ENCODE data around the gene COL5A2. TPM values are rescaled to one million over a fixed set of nuclear protein-coding genes. Genes with fewer than 3 reads are reported as not detected.

Gene COL5A2
- total RNA-seq, 1 donor from 2014 or later: 607 TPM

DNA sequence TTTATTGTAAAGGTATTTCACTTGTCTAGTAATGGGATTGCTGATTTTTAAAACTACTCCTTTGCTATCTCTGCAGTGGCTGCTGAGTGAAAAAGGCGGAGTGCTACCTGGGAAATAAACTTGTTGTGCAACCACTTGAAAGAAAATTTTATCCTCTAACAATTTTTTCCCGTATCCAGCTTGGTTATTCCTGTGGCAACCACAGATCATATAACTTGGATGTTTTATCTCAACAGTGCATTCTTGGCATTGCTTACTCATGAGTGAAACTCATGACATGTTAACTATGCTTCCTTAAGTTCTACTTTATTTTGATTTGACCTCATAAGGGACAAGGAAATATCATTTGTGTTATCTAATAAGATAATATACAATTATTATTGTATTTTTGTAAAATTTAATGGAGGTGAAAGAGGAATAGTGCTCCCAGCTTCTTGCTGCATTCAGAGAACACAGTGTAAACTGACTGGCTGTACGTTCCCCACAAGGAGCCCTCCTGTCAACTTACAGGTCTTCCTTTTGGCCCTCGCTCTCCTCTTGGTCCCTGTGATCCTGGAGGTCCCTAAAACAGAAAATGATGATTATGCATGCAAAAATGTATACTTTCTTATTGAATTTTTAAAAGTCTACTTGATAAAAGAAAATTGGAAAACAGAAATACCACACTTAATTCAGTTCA lies 82.7 kb downstream of the COL5A2 start:
- no peak for DNase-seq

DNA sequence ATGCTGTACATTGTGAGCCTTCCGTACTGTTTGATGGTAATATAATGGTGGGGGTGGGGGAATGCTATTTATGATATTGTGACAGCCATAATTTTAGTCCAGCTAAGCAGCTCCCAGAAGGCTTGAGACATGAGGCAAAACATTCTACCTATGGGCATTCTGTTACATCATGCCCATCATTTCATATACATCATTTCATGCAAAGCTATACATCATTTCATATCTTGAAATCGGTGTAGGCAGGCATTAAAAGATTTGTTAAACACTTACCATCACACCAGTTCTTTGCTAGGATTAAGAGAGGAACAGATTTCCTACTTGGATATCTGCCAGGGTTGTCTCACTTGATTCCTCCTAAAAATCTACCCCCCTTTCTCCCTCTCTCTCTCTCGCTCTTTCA lies 84.5 kb downstream of the COL5A2 start:
- no peak for DNase-seq

DNA sequence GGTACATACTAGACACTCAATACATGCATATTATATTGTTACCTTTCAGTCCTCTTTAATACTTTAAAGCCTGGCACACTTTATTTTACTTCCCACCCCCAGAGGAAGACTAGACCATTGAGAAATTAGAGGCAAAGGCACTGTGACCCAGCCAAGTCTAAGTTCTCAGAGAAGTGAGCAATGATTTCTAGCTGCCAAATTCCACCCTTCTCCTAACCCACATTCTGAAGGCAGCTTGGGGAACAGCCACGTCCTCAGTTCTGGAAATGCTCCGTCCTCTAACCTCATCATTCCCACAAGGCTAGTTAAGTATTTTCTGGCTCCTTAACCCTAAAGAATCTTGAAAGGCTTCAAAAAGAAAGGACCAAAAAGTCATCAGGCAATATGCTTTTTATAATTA lies 86.6 kb downstream of the COL5A2 start:
- peak; percentile 32 for DNase-seq

DNA sequence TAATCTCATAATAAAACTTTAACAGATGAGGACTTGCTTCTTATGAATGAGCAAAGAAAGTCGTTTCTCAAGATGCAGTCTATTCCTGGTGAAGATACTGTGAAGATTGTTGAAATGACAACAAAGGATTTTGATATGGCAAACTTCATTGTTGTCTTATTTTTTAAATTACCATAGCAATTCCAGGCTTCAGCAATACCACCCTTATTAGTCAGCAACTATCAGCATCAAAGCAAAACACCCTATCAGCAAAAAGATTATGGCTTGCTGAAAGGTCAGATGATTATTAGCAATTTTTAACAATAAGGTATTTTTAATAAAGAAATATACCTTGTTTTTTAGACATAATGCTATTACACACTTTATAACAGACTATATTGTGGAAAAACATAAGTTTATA lies 88.3 kb downstream of the COL5A2 start:
- DNase-seq: no peak

DNA sequence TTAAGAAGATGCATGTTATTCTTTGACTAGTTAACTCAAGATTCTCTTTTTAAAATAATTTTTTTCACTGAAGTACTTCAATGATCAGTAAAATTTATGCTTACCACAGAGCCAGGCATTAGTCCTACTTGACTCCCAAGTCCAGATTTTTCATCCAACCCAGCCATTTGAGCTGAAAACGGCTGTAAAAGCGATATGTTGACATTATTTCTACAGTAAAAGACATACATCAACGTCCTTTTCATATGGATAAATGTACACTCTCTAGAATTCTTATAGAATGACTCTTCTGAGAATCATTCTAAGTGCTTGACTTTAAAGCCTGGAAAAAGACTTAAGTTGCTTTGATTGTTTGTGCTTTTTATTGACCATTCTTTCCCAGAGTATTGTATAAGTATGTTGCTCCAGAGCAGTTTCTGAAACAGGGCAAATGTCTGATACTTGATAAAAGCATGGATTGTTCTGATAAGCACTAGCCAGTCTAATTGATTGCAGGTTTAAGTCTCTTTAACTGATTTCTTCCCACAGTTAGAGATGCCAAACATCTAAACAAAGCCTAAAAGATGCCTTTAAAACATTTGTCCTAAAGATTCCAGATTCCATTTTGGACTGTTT lies 90.9 kb downstream of the COL5A2 start:
- DNase-seq: no peak

DNA sequence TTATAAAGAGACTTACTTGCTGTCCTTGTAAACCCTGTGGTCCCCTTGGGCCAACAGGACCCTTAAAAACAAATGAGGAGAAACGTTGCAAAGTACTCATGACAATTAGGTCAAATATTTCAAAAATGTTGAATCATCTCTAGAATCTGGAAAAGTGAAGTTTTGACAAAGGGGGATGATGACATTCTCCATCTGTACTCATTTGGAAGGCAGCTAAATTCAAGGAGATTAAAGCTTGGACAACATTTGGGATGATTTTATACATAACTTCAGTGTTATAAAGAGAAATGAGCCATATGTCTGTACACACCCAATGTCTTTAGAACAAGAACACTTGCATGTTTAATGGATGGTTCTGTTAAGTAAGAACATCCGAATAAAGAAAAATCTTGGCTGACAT lies 92.9 kb downstream of the COL5A2 start:
- DNase-seq: peak; percentile 58

DNA sequence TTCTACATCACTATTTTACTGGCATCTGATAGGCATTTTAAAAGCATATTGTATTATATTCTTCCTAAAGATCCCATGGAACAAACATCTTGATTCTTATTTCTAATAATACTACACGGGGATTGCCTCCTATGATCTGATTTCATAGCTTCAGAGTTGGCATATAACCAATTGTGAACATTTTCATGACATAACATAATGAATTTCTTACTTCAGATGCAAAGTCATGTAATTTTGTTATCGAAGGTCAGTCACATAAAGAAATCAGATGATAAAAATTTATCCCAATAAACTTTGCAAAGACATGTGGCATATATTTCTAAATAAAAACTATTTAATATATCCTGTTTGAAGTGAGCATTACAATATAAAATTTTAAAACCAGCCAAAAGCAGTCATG lies 93.3 kb downstream of the COL5A2 start:
- peak; percentile 41 for DNase-seq

DNA sequence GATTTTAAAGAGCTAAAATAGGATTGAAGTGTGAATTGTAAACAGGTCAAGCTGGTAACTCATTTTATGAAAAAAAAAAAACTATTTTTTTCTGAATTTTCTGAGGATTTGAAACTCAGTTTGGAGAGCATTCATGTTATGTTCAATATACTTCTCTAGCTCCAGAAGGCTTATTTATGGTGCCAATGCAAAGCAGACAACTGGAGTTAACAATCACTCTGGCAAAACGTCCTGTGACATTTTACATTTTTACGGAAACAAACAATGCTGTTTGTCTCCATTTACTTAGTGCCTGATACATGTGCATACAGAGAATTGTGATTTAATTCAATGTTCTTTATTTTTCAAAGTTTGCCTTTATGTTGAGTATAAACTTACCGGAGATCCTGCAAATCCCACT lies 96.0 kb downstream of the COL5A2 start:
- no peak for DNase-seq

DNA sequence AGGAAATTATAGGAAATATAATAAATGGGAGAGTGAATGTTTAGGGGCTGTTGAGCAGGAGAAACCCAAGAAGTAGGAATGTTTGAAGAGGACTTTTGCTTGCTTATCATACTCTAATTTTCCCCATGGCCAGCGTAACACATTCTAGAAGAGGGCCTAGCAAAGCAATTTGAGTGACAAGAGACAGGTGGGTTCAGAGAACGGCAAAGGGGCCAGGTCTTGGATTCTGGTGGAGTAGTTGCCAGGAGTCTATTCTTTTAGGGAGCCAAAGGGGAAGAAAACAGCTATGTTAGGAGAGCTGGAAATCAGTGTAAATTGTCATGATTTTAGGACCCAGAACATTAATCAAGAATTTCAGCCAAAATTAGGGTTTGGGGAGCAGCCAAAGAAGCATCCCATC lies 96.5 kb downstream of the COL5A2 start:
- DNase-seq: peak; percentile 86

DNA sequence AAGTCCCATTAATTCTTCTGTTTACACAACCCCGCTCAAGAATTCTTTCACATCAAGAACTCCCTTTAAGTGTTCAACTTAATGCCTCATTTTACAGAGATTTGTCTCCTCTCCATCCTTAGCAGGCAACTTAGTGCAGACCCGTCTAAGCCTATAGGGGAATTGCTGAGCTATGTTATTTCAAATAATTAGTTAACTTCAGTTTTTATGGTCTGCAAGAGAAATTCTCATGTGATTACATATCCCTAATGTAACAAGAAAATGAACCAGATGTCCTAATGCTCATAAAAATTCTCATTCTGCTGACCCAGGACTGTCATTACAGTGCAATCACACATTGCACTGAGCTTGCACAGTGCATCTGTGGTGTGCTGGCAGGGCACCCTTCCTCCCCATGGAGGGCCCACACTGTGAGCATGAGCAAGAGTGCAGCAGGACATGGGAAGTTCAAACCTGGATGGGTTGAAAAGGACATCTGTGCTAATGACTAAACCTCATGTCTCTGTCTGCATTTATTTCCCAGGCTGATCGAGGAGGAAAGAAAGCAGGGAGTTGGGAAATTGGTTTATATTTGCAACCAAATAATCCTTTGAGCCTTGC lies 97.1 kb downstream of the COL5A2 start:
- peak; percentile 68 for DNase-seq

DNA sequence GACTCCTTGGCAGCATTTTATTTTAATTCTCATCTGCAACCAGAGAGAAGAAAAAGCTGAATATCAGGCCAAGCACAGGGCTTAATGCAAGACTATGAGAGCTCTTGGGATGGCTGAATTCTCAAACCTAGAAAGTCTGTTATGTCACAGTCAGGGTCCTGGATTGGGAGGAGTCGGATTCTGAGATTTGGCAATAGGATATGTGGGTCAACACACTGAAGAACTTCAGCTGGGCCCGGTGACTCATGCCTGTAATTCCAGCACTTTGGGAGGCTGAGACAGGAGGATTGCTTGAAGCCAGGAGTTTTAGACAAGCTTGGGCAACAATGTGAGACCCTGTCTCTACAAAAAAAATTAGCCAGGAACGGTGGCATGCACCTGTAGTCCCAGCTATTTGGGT lies 103.0 kb downstream of the COL5A2 start:
- no peak for DNase-seq

DNA sequence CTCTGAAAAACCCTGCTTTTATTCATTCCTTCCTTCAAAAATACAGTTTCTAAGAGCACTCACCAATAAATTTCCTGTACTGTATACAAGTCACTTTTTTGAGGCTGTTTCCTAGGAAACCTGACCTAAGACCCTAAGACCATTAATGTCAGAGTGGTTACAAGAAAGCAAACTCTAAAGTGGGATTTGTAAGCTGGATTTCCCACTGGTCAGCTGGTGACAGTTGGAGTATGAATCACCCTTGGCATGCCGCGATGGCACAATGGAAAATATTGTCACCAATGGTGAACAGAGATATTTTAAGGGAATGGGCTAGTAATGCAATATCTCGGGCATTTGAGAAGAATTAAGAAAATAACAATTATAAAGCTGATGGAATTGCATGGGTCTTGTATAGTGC lies 103.4 kb downstream of the COL5A2 start:
- no peak for DNase-seq

DNA sequence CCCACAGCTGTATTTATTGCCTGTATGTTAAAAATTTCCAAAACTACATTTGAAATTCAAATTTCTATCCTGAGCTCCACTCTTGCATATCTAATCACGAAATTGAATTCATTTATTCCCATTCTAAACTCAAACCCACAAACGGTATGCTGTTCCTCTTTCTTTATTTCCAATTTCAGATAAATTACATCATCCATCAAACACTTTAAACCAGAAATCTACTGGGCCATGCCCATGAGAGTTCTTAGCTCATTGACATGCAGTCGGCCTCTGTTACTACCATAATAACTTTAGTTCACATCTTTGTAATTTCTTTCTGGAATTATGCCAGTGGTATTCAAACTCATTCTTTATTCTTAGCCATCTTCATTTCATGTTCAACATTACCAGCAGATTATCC lies 105.1 kb downstream of the COL5A2 start:
- no peak for DNase-seq

DNA sequence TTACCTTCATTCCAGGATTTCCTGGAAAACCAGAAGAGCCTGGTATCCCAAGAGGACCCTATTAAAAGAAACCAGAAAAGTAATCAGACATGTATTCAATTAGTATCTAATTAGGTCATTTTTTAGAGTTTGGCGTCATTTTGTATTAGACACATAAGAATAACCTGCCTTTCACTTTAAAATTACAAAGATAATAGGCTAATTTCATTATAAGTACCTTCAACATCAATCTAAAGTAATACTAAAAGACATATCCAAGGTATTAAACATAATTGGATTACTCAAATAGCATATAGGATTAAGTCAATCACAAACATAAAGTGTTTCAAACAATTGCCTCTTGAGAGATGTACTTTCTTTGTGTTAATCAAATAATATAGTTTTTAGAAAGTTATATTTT lies 107.5 kb downstream of the COL5A2 start:
- DNase-seq: no peak

DNA sequence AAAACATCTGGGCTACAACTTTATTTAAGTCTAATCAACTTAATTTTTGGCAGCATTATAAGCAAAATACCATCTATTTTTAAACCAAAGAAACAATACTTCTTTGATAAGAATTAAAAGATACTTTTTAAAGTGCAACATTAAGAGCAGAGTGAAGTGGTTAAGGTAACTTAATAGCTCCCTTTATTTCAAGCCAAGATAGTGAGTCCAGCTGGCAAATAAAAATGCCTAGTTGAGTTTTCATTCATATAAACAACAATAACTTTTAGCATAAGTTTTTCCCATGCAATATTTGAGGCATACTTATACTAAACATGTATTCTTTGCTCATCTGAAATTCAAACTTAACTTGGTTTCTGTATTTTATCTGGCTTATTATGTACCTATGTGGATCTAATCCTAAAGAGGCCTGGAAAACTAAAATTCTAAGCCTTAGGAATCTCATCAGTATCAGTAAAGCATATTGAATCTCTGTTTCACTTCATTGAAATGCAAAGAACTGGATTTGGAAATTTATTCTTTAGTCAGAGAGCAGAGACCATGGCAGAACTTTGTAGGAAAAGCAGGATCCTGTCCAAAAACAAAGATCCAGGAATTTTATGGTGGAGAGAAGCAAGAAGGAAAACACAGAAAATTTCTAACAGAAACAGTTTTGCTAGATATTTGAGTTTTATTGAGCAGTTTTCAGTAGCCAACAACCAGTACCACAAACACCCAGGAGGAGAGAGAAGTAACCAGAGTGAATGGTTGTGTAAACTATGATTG lies 109.5 kb downstream of the COL5A2 start:
- DNase-seq: no peak

DNA sequence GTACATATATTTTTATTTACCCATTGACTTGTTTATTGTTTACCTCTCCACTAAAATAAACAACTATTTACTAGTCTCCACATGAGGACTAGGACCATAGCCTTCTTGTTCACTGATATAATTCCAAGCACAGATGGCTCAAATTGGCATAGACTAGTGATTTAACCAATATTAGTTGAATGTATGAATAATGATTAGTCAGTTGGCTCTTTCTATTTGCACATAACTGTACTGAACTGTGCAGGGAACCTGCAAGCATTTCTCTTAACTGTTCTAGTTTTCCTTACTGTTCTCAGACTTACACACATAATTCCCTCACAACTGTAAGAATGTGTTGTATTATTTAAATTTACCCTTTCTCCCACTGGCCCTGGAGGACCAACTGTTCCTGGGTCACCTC lies 113.5 kb downstream of the COL5A2 start:
- no peak for DNase-seq

DNA sequence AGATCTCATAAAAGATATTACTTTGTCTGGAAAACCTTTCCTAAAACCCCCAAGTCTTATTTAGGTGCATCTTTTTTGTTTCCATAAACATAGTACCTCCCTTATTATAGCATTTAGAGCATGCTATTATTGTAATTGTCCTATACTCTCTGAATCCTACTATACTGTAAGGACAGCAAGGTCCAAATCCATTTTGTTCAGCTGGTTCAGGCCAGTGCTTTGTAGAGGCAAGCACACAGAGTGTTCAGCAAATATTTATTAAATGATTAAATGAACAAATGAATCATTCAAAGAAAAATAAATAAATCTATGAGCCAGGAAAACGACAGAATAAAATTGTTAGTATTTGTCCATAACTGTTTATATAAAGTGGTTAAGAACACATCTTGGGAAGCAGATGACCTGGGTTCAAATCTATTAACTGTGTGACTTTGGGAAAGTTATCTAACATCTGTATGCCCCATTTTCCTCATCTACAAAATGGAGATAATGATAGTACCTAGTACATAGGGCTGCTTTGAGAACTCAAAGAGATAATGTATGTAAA lies 119.4 kb downstream of the COL5A2 start:
- no peak for DNase-seq

DNA sequence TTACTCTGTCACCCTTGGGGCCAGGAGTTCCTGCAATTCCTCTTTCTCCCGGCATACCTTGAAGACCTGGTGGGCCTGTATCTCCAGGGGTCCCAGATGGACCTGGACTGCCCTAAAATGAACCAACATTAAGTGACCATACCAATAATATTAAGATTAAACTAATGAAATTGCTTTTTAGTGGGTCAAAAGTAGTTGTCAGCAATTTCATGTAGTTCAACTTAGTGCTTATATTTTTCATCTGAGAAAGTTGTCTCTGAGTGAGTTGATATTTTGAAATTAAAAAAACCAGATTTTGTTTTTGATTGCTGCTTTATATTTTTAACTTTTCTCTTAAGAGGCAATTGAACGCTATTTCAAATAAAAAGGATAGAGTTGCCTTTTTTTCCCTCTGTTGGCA lies 122.2 kb downstream of the COL5A2 start:
- DNase-seq: no peak

DNA sequence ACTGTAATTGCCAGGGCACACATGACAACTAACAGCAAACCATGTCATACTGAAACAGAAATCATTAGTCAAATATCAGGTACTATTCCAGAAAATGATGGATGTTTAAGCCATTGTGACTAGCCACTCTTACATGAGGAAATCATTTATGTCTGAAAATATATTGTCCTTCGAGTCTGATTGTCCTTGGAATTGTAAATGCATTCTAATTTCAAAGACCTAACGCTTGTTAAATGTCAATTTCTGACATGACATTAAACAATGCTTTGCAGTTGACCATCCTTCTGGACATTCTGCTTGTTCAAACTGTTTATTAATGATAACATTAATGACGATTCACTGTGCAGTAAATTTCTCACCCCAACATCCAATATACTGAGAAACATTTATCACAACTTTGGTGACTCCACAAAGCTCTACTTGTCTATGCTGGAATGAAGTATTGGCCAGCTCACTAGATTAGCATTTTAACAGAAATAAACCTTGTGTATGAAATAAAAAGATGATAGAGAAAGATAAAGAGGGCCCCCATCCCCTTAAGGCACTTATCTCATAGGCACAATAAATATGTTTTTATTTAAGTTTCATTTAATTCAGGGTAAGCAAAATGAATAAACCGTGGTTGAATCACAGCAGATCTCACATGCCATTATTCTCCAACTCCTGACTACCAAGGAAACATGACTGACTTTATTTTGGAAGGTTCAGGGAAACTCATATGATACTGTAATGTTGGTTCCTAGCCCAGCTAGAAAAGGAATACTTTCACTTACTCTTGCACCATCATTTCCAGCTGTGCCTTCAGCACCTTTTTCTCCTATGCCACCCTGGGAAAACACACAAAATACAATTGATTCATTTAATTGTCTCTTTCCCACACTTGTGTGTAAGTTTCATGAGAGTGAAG lies 123.1 kb downstream of the COL5A2 start:
- no peak for DNase-seq

DNA sequence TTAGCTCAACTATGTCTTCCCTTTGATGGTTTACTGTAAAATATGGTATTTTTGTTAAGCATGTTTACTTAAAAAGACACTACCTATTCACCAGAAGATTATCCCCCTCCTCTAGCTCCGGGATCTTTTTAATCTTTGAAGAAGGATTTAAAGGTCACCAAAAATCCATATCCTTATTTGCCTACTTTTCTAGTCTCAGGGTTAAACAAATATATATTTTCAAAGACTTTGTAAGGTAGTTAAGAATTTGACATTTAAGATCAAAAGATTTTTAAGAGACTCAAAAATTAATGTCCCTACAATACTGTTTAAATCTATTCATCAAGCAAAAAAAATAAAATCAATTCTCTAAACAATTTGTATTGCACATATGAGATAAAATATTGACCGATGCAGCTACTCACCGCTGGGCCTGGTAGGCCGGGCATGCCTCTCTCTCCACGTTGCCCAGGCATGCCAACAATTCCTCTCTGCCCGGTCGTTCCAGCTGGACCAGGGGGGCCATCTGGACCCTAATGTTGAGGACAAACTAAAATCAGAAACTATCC lies 129.3 kb downstream of the COL5A2 start:
- DNase-seq: no peak

DNA sequence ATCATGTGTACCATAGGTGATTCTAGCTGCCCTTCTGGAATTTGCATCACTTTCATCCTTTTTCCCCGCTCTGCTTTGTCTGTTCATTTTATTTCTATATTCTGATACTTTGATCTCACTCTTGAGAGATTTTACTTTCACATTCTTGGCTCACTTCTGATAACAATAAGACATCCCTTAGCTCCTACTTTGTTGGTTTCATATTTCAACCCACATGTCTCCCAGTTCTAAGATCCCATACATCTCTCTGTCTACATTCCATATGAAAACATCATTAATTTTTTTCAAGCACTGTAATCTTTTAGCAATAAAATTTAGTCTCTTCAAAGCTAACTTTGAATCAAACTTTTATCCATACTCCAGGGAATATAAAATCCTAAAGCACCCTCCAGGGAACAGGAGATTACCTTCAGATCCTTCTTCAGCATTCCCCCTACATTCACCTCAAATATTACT lies 129.8 kb downstream of the COL5A2 start:
- no peak for DNase-seq
